Adrenal gland (tissue), 5 donors: ENCODE results near the gene RAP1GAP2.

Experiments
- POLR2A ChIP-seq, 2 donors: fragments of 450-650 bp; IDR thresholded peaks; one replicate each; pipeline ENCODE4 v1.6.1; 2017; ENCODE audit warnings: antibody characterized with exemption in 2 of 2, mild to moderate bottlenecking in 2 of 2, moderate library complexity in 1 of 2
- TF ChIP-seq, protein P1 (sequence below), 6 experiments: fragments of 450-650 bp in 4 of 6; fragments of 200-600 bp in 2 of 6; sonication (generic) in 1 of 6; IDR thresholded peaks; 1 replicate in 5 of 6; 2 replicates in 1 of 6; pipeline versions ENCODE4 v1.5.1 to v1.8.0; 2016 to 2021; ENCODE audit warnings: antibody characterized with exemption in 6 of 6, mild to moderate bottlenecking in 2 of 6, moderate library complexity in 1 of 6
- donor health status: DM: no; HTN: no; CAD: no.

DNA sequence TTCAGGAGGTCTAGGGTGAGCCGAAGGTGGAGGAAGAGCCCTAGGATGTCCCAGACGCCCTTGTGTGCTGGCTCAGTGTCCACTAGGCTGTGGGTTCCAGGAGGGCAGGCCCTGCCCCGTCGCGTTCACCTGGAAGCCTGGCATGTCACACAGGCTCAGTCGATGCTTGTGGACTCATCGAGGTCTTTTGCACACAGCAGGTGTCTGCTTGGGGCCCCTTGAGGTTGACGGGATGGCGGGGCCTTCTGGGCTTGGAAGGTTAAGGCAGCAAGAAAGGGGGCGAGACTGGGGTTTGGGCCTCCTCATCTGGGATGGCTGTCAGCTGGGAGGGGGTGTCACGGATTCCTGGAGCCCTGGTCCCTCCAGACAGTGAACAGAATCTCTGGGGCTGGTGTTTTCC is 1.9 kb downstream of the RAP1GAP2 start:
- TF ChIP-seq, protein P1, sequence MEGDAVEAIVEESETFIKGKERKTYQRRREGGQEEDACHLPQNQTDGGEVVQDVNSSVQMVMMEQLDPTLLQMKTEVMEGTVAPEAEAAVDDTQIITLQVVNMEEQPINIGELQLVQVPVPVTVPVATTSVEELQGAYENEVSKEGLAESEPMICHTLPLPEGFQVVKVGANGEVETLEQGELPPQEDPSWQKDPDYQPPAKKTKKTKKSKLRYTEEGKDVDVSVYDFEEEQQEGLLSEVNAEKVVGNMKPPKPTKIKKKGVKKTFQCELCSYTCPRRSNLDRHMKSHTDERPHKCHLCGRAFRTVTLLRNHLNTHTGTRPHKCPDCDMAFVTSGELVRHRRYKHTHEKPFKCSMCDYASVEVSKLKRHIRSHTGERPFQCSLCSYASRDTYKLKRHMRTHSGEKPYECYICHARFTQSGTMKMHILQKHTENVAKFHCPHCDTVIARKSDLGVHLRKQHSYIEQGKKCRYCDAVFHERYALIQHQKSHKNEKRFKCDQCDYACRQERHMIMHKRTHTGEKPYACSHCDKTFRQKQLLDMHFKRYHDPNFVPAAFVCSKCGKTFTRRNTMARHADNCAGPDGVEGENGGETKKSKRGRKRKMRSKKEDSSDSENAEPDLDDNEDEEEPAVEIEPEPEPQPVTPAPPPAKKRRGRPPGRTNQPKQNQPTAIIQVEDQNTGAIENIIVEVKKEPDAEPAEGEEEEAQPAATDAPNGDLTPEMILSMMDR (IDR thresholded peaks at IDR 0.05) = no peak
- no peak for TF ChIP-seq POLR2A (IDR thresholded peaks at IDR 0.05)
